Measurements from ENCODE around the gene RAB37. TPM values are rescaled to one million over a fixed set of nuclear protein-coding genes. Genes with fewer than 3 reads are reported as not detected.

Gene RAB37
- total RNA-seq, 1 experiment from 2014 or later = not detected

- H4K20me1 ChIP-seq (ENCODE audit: insufficient read depth, low read depth, low read length) = no peaks in the 10 kb centered on the region
- H3K27me3 ChIP-seq (ENCODE audit: low read length) = no peaks in the 10 kb centered on the region
- H3K36me3 ChIP-seq (ENCODE audit: insufficient read depth, low read length) = no peaks in the 10 kb centered on the region
- no peak overlapping the region for H3K9ac ChIP-seq (ENCODE audit: low read length)
- H3K79me2 ChIP-seq (ENCODE audit: low read length) = no peaks in the 10 kb centered on the region
- no peak overlapping the region for H2AFZ ChIP-seq (ENCODE audit: low read length)
- no peak overlapping the region for H3K4me2 ChIP-seq (ENCODE audit: low read depth, low read length, poor library complexity, severe bottlenecking)
- H3K9me3 ChIP-seq (ENCODE audit: low read length) = no peaks in the 10 kb centered on the region
- DNase-seq = no peak
- no peak overlapping the region for H3K4me3 ChIP-seq (ENCODE audit: low read length)
- H3K27ac ChIP-seq (ENCODE audit: low read length) = no peak overlapping the region
- H3K9me2 ChIP-seq (replicated peaks; ENCODE audit: insufficient read depth, low read length) = no peaks in the 10 kb centered on the region
- H3K4me1 ChIP-seq (ENCODE audit: low read length) = no peaks in the 10 kb centered on the region
Measured at GRCh38 chr17:74795327-74796020, 58.4 kb downstream of the RAB37 start.

- H4K20me1 ChIP-seq (ENCODE audit: insufficient read depth, low read depth, low read length) = no peaks in the 10 kb centered on the region
- H3K27me3 ChIP-seq (ENCODE audit: low read length) = no peaks in the 10 kb centered on the region
- no peak overlapping the region for H3K4me2 ChIP-seq (ENCODE audit: low read depth, low read length, poor library complexity, severe bottlenecking)
- H3K4me3 ChIP-seq (ENCODE audit: low read length) = no peak overlapping the region
- H3K9ac ChIP-seq (ENCODE audit: low read length) = no peak overlapping the region
- H3K27ac ChIP-seq (ENCODE audit: low read length) = no peak overlapping the region
- no peaks in the 10 kb centered on the region for H3K9me2 ChIP-seq (replicated peaks; ENCODE audit: insufficient read depth, low read length)
- H3K36me3 ChIP-seq (ENCODE audit: insufficient read depth, low read length) = no peaks in the 10 kb centered on the region
- DNase-seq = no peak
- no peaks in the 10 kb centered on the region for H3K4me1 ChIP-seq (ENCODE audit: low read length)
- H3K79me2 ChIP-seq (ENCODE audit: low read length) = no peaks in the 10 kb centered on the region
- H3K9me3 ChIP-seq (ENCODE audit: low read length) = no peaks in the 10 kb centered on the region
- no peak overlapping the region for H2AFZ ChIP-seq (ENCODE audit: low read length)
Measured at GRCh38 chr17:74796211-74796610, 59.2 kb downstream of the RAB37 start.

- no peak for DNase-seq
- Histone ChIP-seq H3K9me2 (replicated peaks; ENCODE audit: insufficient read depth, low read length) (no peaks in the 10 kb centered on the region), H3K27me3 (ENCODE audit: low read length) (no peaks in the 10 kb centered on the region), H3K4me3 (ENCODE audit: low read length) (no peak overlapping the region), H3K27ac (ENCODE audit: low read length) (no peak overlapping the region), H3K79me2 (ENCODE audit: low read length) (no peaks in the 10 kb centered on the region), H3K9ac (ENCODE audit: low read length) (no peak overlapping the region), H4K20me1 (ENCODE audit: insufficient read depth, low read depth, low read length) (no peaks in the 10 kb centered on the region), H3K4me2 (ENCODE audit: low read depth, low read length, poor library complexity, severe bottlenecking) (no peak overlapping the region), H2AFZ (ENCODE audit: low read length) (no peak overlapping the region), H3K9me3 (ENCODE audit: low read length) (no peaks in the 10 kb centered on the region), H3K4me1 (ENCODE audit: low read length) (no peaks in the 10 kb centered on the region), H3K36me3 (ENCODE audit: insufficient read depth, low read length) (no peaks in the 10 kb centered on the region)
Measured at GRCh38 chr17:74796866-74797265, 59.8 kb downstream of the RAB37 start.

Other genes with a start within 250 kb of the RAB37 start
- not detected in 2 replicates for gene CD300LB, start 205.8 kb upstream of the RAB37 start, total RNA-seq (2014; rRNA removed; shearing (Covaris generic); ENCODE audit: low replicate concordance)
- not detected in 2 replicates for gene CD300C, start 191.1 kb upstream of the RAB37 start, total RNA-seq (2014; rRNA removed; shearing (Covaris generic); ENCODE audit: low replicate concordance)
- not detected in 2 replicates for gene CD300H, start 169.7 kb upstream of the RAB37 start, total RNA-seq (2014; rRNA removed; shearing (Covaris generic); ENCODE audit: low replicate concordance)
- not detected in 2 replicates for gene CD300LD, start 145.0 kb upstream of the RAB37 start, total RNA-seq (2014; rRNA removed; shearing (Covaris generic); ENCODE audit: low replicate concordance)
- not detected in 2 replicates for gene CD300E, start 113.5 kb upstream of the RAB37 start, total RNA-seq (2014; rRNA removed; shearing (Covaris generic); ENCODE audit: low replicate concordance)
- gene CD300LF, start 24.3 kb upstream of the RAB37 start, total RNA-seq (2014; rRNA removed; shearing (Covaris generic); ENCODE audit: low replicate concordance) = not detected in 2 replicates
- 24.4 and 38.3 TPM in 2 replicates for gene NHERF1, start 11.4 kb downstream of the RAB37 start, total RNA-seq (2014; rRNA removed; shearing (Covaris generic); ENCODE audit: low replicate concordance)
- 25.3 and 66.8 TPM in 2 replicates for gene NAT9, start 39.1 kb downstream of the RAB37 start, total RNA-seq (2014; rRNA removed; shearing (Covaris generic); ENCODE audit: low replicate concordance)
- gene GRIN2C, start 122.6 kb downstream of the RAB37 start, total RNA-seq (2014; rRNA removed; shearing (Covaris generic); ENCODE audit: low replicate concordance) = not detected in 2 replicates
- gene FDXR, start 135.7 kb downstream of the RAB37 start, total RNA-seq (2014; rRNA removed; shearing (Covaris generic); ENCODE audit: low replicate concordance) = 3.2 and 8.4 TPM in 2 replicates
- not detected in 2 replicates for gene FADS6, start 156.4 kb downstream of the RAB37 start, total RNA-seq (2014; rRNA removed; shearing (Covaris generic); ENCODE audit: low replicate concordance)
- gene USH1G, start 186.0 kb downstream of the RAB37 start, total RNA-seq (2014; rRNA removed; shearing (Covaris generic); ENCODE audit: low replicate concordance) = not detected in 2 replicates
- gene OTOP2, start 187.0 kb downstream of the RAB37 start, total RNA-seq (2014; rRNA removed; shearing (Covaris generic); ENCODE audit: low replicate concordance) = not detected in 2 replicates
- gene OTOP3, start 198.6 kb downstream of the RAB37 start, total RNA-seq (2014; rRNA removed; shearing (Covaris generic); ENCODE audit: low replicate concordance) = not detected in 2 replicates
- gene HID1, start 235.5 kb downstream of the RAB37 start, total RNA-seq (2014; rRNA removed; shearing (Covaris generic); ENCODE audit: low replicate concordance) = 0.65 TPM in 1 of 2 replicates, not detected in the other

Data from Karpas-422 (cell line).